ENCODE data around the gene TPRN.

- no peak for TF ChIP-seq POLR2AphosphoS5 (IDR thresholded peaks at IDR 0.05; ENCODE audit: low read depth, low read length)
- no peak for TF ChIP-seq POLR2A (IDR thresholded peaks at IDR 0.05; ENCODE audit: low read depth, low read length)
- no peak for TF ChIP-seq SPI1 (IDR thresholded peaks at IDR 0.05; ENCODE audit: low read depth, low read length)
- no peak for TF ChIP-seq TAF1 (IDR thresholded peaks at IDR 0.05; ENCODE audit: low read depth, low read length)
- TF ChIP-seq PAX5 (IDR thresholded peaks at IDR 0.05; ENCODE audit: insufficient read depth, low read length, severe bottlenecking) = no peak
Measured at GRCh38 chr9:137173796-137174664, 26.5 kb downstream of the TPRN start.

Measured in GM12891 (cell line).